Measurements from ENCODE around the gene PPP6R1.

PPP6R1 gene

GRCh38 chr19:55251341-55252081 is 7.3 kb downstream of the PPP6R1 start:
- no peak for TF ChIP-seq TEAD4 (IDR thresholded peaks at IDR 0.05)
- no peak for TF ChIP-seq YY1 (IDR thresholded peaks at IDR 0.05; ENCODE audit: low read depth)
- TF ChIP-seq TAF1 (IDR thresholded peaks at IDR 0.05; ENCODE audit: low read depth): no peak
- TF ChIP-seq FOXM1 (IDR thresholded peaks at IDR 0.05; ENCODE audit: borderline replicate concordance, low read depth): no peak
- TF ChIP-seq NFIC (IDR thresholded peaks at IDR 0.05): no peak
- TF ChIP-seq ZBTB7A (IDR thresholded peaks at IDR 0.05; ENCODE audit: low read depth): no peak
- no peak for TF ChIP-seq MAX (IDR thresholded peaks at IDR 0.05)
- no peak for TF ChIP-seq TCF12 (IDR thresholded peaks at IDR 0.05; ENCODE audit: low read depth)
- TF ChIP-seq CREB1 (IDR thresholded peaks at IDR 0.05; ENCODE audit: low read depth): no peak
- TF ChIP-seq EGR1 (IDR thresholded peaks at IDR 0.05): no peak
- TF ChIP-seq EP300 (IDR thresholded peaks at IDR 0.05; ENCODE audit: borderline replicate concordance): no peak
- TF ChIP-seq USF1 (IDR thresholded peaks at IDR 0.05): no peak

GRCh38 chr19:55250262-55251036 is 8.4 kb downstream of the PPP6R1 start:
- no peak for TF ChIP-seq USF1 (IDR thresholded peaks at IDR 0.05)

GRCh38 chr19:55249841-55250240 is 9.0 kb downstream of the PPP6R1 start:
- TF ChIP-seq EGR1 (IDR thresholded peaks at IDR 0.05): no peak
- TF ChIP-seq FOXM1 (IDR thresholded peaks at IDR 0.05; ENCODE audit: borderline replicate concordance, low read depth): no peak
- no peak for TF ChIP-seq EP300 (IDR thresholded peaks at IDR 0.05; ENCODE audit: borderline replicate concordance)
- TF ChIP-seq REST (IDR thresholded peaks at IDR 0.05; ENCODE audit: low read depth): no peak
- no peak for TF ChIP-seq CEBPB (IDR thresholded peaks at IDR 0.05)
- TF ChIP-seq NFIC (IDR thresholded peaks at IDR 0.05): no peak
- no peak for TF ChIP-seq ZBTB7A (IDR thresholded peaks at IDR 0.05; ENCODE audit: low read depth)
- TF ChIP-seq CREB1 (IDR thresholded peaks at IDR 0.05; ENCODE audit: low read depth): no peak
- TF ChIP-seq YY1 (IDR thresholded peaks at IDR 0.05; ENCODE audit: low read depth): no peak
- no peak for TF ChIP-seq TCF12 (IDR thresholded peaks at IDR 0.05; ENCODE audit: low read depth)
- TF ChIP-seq USF1 (IDR thresholded peaks at IDR 0.05): no peak
- TF ChIP-seq MAX (IDR thresholded peaks at IDR 0.05): no peak
- no peak for TF ChIP-seq TAF1 (IDR thresholded peaks at IDR 0.05; ENCODE audit: low read depth)
- TF ChIP-seq TEAD4 (IDR thresholded peaks at IDR 0.05): no peak
- TF ChIP-seq RAD21 (IDR thresholded peaks at IDR 0.05; ENCODE audit: low read depth): no peak

- TF ChIP-seq REST (IDR thresholded peaks at IDR 0.05; ENCODE audit: low read depth) (no peak), EP300 (IDR thresholded peaks at IDR 0.05; ENCODE audit: borderline replicate concordance) (no peak), RAD21 (IDR thresholded peaks at IDR 0.05; ENCODE audit: low read depth) (no peak), EGR1 (IDR thresholded peaks at IDR 0.05) (no peak), TCF12 (IDR thresholded peaks at IDR 0.05; ENCODE audit: low read depth) (no peak), CEBPB (IDR thresholded peaks at IDR 0.05) (no peak), NFIC (IDR thresholded peaks at IDR 0.05) (no peak), USF1 (IDR thresholded peaks at IDR 0.05) (no peak)
These were observed 10.1 kb downstream of the PPP6R1 start for GRCh38 chr19:55248704-55249103.

- TF ChIP-seq TEAD4 (IDR thresholded peaks at IDR 0.05) (no peak), CEBPB (IDR thresholded peaks at IDR 0.05) (no peak), ZBTB7A (IDR thresholded peaks at IDR 0.05; ENCODE audit: low read depth) (no peak), REST (IDR thresholded peaks at IDR 0.05; ENCODE audit: low read depth) (no peak), EGR1 (IDR thresholded peaks at IDR 0.05) (no peak), CREB1 (IDR thresholded peaks at IDR 0.05; ENCODE audit: low read depth) (no peak), EP300 (IDR thresholded peaks at IDR 0.05; ENCODE audit: borderline replicate concordance) (no peak), USF1 (IDR thresholded peaks at IDR 0.05) (no peak), FOXM1 (IDR thresholded peaks at IDR 0.05; ENCODE audit: borderline replicate concordance, low read depth) (no peak), YY1 (IDR thresholded peaks at IDR 0.05; ENCODE audit: low read depth) (no peak), RAD21 (IDR thresholded peaks at IDR 0.05; ENCODE audit: low read depth) (no peak), MAX (IDR thresholded peaks at IDR 0.05) (no peak), NFIC (IDR thresholded peaks at IDR 0.05) (no peak), TAF1 (IDR thresholded peaks at IDR 0.05; ENCODE audit: low read depth) (no peak), TCF12 (IDR thresholded peaks at IDR 0.05; ENCODE audit: low read depth) (no peak)
These were observed 10.6 kb downstream of the PPP6R1 start for GRCh38 chr19:55248166-55248675.

Measured in Ishikawa (cell line).